Inferior parietal cortex (tissue), 1 donor: ENCODE measurements around the gene PRPF38A.
"Not testable (repeated sequence)": the region's sequence is repeated elsewhere in the genome, so short reads cannot be mapped to it uniquely, and the experiment has no call there.

Source experiments
- DNase-seq: peaks from one replicate; pipeline ENCODE4 v3.0.0-alpha.2; 2016; ENCODE audit errors: extremely low spot score

Gene PRPF38A

DNA sequence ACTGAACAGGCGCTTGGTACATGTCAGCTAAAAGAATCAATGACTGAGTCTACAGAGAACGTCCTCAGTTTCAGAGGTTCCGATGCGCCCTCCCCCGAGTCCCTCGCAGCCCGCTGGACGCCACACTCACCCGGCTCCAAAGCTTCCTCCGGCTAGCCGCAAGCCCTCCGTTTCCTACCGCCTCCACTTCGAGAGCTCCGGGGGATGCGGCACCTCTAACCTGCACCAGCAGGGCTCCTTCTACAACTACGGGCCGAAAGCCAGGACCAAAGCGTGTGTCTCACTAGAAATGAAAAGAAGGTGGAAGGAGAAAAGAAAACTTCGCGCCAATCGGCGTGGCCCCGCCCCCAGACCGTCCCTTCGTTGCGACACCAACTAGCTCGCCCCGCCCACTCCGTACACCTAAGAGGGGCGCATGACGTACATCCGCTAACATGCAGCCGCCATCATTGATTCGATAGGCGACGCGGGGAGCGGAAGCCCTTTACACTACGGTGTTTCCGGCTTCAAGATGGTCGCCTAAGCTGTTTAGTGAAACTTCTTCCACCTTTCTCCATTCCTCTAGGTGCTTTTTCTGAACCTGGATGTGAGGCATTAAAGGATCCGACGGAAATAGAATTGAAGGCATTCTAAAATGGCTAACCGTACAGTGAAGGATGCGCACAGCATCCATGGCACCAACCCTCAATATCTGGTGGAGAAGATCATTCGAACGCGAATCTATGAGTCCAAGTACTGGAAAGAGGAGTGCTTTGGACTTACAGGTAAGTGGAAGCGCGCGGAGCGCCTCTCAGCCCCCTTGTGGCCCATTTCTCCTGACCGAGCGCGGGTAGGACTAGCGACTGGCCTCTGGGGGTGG lies at the start of gene PRPF38A, which contains the start of gene ORC1:
TSS of gene PRPF38A (plus strand) at position 487 of the 859 bp plus-strand sequence. CDS start at position 635, 148 bp downstream.
TSS of gene ORC1 (minus strand) at position 308 of the 859 bp plus-strand sequence. CDS start 2,200 bp downstream, outside the sequence.
- peak; percentile 99 for DNase-seq

DNA sequence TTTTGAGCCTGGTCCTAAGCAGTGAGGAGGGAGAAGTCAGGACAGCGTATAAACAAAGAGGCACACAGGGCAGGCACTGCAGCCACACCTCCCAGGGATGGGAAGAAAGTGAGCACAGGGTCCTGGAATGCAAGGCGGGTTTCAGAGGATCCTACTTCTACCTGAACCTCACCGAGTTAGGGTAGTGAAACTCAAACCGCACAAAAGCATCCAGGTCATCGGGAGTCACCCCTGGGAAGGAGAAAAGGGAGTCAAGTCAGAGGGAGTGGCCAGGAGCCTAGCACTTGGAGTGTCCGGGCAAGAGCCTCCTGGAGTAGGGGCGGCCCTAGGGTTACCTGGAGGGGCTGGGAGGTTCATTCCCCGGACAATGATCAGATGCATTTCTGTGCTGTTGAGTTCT lies 49.0 kb upstream of the PRPF38A start:
- no peak for DNase-seq

GRCh38 chr1:52355847-52356505 lies 48.4 kb upstream of the PRPF38A start:
- no peak for DNase-seq

GRCh38 chr1:52356818-52357355 lies 47.5 kb upstream of the PRPF38A start:
- DNase-seq = no peak

DNA sequence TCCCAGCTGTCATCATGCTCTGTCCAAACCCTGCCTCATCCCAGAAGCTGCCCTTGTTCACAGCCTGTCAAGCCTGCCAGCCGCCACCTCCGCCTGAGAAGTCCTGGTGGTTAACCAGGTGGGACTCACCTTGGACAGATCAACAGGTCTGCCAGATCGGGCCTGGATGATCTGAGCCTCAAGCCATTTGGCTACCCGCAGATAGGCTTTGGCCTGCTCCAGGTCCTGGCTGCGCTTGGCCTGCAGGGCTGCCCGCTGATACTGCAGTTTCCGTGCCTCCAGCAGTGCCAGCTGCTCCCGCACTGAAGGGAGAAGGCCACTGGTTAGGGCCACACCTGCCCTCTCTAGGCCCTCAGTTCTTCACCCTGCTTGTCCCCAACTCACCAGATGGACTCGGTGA lies 47.0 kb upstream of the PRPF38A start:
- DNase-seq = no peak

GRCh38 chr1:52358851-52359497 lies 45.4 kb upstream of the PRPF38A start:
- DNase-seq = no peak

GRCh38 chr1:52359676-52360594 lies 44.5 kb upstream of the PRPF38A start:
- DNase-seq = no peak

- DNase-seq = no peak
These were observed 43.8 kb upstream of the PRPF38A start for GRCh38 chr1:52360595-52360968.

DNA sequence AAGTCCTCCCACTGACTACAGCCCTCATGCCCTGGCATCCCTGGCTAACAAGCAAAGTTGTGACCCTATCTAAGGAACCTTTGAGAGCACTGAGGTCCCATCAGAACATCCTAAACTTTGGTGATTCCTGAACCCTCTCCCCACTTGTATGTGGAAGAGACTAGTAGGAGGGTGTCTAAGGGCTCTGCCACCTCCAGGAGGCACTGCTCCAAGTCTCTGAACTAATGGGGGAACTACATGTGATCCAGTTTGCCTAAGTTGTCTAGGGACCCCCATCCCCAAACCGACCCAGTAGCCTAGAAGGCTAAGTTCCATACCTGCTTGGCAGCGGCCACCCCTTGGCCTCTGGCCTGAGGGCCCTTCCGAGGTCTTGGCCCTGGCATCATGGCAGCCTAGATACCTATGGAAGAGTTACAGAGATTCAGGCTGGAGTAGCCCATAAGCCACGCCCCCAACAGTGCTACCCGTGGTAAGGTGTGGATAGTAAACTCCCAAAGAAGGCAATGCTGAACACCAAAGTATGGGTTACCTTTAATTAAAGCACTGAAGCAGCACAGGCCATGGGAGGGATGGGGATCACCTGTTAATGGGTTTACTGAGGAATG lies 40.1 kb upstream of the PRPF38A start:
- no peak for DNase-seq

- peak; percentile 45 for DNase-seq
These were observed 39.2 kb upstream of the PRPF38A start for GRCh38 chr1:52365071-52365745.

- peak; percentile 93 for DNase-seq
These were observed 38.5 kb upstream of the PRPF38A start, which contains the start of gene CC2D1B for GRCh38 chr1:52365746-52366516. Gene CC2D1B (minus strand): TSS chr1:52366205. CDS start chr1:52364620, 1,585 bp downstream.

DNA sequence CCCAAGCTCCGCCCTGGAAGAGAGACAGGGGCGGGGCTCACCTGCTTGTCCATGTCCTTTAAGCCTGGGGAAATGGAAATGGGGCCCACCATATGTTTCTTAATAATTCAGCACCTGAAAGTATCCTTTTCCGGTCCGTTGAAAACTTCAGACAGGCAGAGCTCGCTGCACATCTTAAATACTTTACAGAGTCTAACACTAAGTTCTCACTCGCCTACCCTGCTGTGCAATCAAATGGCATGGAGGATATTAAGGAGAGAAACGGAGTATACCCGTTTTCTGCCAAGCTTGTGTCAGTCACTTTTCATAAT lies 37.9 kb upstream of the PRPF38A start:
- DNase-seq = no peak

DNA sequence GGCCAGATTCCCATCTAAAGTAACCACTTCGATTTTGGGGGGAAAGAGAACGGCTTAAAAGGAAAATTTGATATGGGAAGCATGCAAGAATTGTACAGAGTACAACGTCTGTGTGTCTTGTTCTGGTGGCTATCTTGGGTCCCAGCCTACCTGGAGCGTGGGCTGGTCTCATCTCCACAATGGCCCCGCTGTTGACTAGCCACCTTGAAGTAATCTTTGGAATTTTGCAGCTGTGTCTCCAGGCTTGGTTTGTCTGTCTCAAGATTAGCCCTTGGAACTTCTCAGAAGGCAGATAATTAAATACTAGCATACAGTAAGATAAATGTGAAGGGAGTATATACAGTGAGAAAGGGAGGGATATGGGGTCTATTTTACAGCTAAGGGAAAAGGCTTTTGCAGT lies 37.1 kb upstream of the PRPF38A start:
- no peak for DNase-seq

DNA sequence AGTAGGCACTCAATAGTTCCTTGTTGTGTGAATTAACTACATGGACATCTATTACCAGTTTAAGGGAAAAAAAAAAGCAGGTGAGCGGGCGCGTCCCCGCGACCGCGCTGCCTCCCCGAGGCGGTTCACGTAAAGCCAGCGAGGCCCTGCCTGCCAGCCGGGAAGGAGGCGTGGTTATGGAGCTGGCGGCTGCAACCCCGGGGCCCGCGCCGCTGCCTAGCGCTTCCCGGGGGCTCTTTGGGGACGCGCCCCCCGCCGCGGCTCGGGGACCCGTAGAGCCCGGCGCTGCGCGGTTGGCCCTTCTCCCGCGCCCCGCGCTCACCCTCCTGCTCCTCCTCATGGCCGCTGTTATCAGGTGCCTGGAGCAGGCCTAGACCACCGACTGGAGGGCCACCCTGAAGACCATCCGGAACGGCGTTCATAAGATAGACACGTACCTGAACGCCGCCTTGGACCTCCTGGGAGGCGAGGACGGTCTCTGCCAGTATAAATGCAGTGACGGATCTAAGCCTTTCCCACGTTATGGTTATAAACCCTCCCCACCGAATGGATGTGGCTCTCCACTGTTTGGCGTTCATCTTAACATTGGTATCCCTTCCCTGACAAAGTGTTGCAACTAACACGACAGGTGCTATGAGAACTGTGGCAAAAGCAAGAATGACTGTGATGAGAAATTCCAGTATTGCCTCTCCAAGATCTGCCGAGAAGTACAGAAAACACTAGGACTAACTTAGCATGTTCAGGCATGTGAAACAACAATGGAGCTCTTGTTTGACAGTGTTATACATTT lies 35.8 kb upstream of the PRPF38A start:
- peak; percentile 31 for DNase-seq

DNA sequence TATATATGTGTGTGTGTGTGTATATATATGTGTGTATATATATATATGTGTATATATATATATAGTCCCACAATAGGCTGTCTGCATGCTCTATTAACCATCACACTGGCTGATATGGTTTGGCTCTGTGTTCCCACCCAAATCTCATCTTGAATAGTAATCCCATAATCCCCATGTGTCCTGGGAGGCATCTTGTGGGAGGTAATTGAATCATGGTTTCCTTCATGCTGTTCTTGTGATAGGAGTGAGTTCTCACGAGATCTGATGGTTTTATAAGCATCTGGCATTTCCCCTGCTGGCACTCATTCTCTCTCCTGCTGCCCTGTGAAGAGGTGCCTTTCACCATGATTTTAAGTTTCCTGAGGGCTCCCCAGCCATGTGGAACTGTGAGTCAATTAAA lies 34.6 kb upstream of the PRPF38A start:
- DNase-seq = not testable (repeated sequence)

- no peak for DNase-seq
These were observed 19.0 kb upstream of the PRPF38A start for GRCh38 chr1:52385376-52385775.

DNA sequence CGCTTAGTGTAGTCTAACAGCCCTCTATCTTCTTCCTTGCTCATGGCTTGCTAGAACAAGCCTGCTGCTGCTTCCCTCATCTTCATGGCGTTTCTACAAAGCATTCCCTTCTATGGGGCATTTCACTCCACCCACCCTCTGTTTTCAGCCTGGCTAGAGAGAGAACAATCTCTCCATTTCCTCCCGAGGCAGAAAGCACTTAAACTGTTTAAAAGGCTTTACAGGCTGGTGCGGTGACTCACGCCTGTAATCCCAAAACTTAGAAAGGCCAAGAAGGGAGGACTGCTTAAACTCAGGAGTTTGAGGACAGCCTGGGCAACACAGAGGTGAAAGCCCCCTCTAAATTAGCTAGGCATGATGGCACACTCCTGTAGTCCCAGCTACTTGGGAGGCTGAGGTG lies 17.9 kb upstream of the PRPF38A start:
- DNase-seq = no peak

GRCh38 chr1:52393174-52393573 lies 11.2 kb upstream of the PRPF38A start:
- no peak for DNase-seq

DNA sequence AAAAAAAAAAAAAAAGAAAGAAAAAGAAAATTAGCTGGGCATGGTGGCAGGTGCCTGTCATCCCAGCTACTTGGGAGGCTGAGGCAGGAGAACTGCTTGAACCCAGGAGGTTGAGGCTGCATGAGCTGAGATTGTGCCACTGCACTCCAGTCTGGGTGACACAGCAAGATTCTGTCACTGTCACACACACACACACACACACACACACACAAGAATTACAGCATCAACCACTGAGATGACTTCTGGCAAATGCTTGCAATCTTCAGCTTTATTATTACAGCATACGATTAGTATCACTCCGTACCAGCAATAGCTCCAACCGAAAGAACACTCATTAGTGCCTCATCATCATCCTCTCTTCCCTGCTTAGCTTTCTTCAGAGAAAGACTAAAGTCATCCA lies 4.8 kb upstream of the PRPF38A start:
- no peak for DNase-seq
